Measurements from ENCODE around the gene MRPL16.

DNA sequence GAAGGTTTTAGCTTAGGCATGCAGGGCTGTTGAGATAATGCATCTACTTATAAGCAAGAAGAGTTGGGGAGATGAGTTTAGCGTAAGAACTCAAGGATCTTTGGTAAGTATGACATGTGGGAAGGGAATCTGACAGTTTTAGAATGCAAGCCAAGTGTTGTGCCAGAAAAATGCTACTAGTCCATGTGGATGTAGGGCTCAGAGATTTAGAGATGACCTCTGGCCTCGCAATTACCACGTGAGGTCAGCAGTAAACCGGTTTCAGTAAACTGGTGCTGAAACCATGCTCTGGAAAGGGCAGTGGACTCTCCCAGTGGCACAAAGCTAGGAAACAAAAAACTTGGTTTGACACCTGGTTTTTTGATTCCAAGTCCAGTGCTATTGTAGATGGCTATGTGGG is 18.9 kb downstream of the MRPL16 start:
- TF ChIP-seq USF2 (IDR thresholded peaks at IDR 0.05; ENCODE audit: borderline replicate concordance, low read depth, low read length): no peak
- no peak for TF ChIP-seq GATA2 (CRISPR knock-in tag; IDR thresholded peaks at IDR 0.05)
- TF ChIP-seq FOXM1 (IDR thresholded peaks at IDR 0.05; ENCODE audit: low read depth): no peak
- no peak for TF ChIP-seq CTCF (IDR thresholded peaks at IDR 0.05)
- no peak for TF ChIP-seq SIN3A (IDR thresholded peaks at IDR 0.05; ENCODE audit: borderline replicate concordance, low read depth, low read length)
- TF ChIP-seq, protein P1, sequence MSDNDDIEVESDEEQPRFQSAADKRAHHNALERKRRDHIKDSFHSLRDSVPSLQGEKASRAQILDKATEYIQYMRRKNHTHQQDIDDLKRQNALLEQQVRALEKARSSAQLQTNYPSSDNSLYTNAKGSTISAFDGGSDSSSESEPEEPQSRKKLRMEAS (IDR thresholded peaks at IDR 0.05; ENCODE audit: low read depth): no peak
- no peak for TF ChIP-seq JUND (IDR thresholded peaks at IDR 0.05)
- no peak for TF ChIP-seq RCOR1 (IDR thresholded peaks at IDR 0.05; ENCODE audit: low read length)
